Stimulated activated effector memory CD8-positive, alpha-beta T cell treated with anti-CD3 and anti-CD28 coated beads, Interleukin-12 subunit alpha, Interleukin-12 subunit beta, amount 100 ng/mL, for 72 hours (primary cell): ENCODE measurements around the gene MRC1.

Experiments used
- ATAC-seq: fragments of 150-1000 bp; cut with Tn5 transposase; 2 replicates; pipeline ENCODE4 v1.10.0; 2021
- DNase-seq, 2 donors: peaks; one replicate each; pipeline ENCODE4 v3.0.0; 2021 to 2022; ENCODE audit warnings: low spot score in 2 of 2
- H3K27ac Mint-ChIP-seq: one replicate; pipeline ENCODE4 v1.8.0; 2022; ENCODE audit warnings: mild to moderate bottlenecking, mixed read lengths
- H3K36me3 Mint-ChIP-seq: one replicate; pipeline ENCODE4 v1.8.0; 2022; ENCODE audit warnings: mild to moderate bottlenecking, mixed read lengths
- H3K4me1 Mint-ChIP-seq: one replicate; pipeline ENCODE4 v1.8.0; 2022; ENCODE audit warnings: mixed read lengths
- H3K4me3 Mint-ChIP-seq: one replicate; pipeline ENCODE4 v1.8.0; 2022; ENCODE audit warnings: mild to moderate bottlenecking, mixed read lengths
- H3K9me3 Mint-ChIP-seq: one replicate; pipeline ENCODE4 v1.8.0; 2022; ENCODE audit warnings: mixed read lengths

The MRC1 gene

DNA sequence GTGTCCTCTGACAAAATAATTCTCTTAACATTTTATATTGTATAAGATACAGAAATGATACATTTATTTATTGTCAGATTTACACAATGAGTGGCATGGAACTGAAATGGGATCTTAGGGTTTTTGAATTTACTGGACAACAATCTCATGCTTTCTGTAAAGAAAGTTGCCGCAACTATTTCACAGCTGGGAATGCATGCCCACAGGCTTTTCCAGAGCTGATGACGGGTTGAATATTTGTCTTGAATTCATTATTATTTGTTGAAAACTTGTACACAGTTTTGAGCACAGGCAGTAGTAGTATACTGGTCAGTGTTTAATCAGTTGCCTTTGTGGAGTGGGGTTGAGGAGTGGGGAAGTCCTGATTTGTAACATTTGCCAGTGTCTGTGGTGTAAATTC is 20.5 kb upstream of the MRC1 start:
- H3K4me3 Mint-ChIP-seq, result no peak overlapping the region

DNA sequence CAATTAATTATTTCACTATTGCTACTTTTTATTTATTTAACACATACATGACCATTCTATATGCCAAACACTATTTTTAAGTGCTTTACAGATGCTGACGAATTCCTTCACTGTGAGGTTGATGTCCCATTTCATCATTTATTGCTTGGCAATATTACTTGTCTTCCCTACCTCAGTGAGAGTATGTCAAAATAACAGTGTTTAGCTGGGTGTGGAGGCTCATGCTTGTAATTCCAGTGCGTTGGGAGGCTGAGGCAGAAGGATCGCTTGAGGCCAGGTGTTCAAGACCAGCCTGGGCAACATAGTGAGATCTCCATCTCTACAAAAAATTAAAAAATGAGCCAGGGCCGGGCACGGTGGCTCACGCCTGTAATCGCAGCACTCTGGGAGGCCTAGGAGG is 19.8 kb upstream of the MRC1 start:
- Mint-ChIP-seq H3K4me1 (no peaks in the 10 kb centered on the region), H3K36me3 (no peaks in the 10 kb centered on the region), H3K9me3 (no peaks in the 10 kb centered on the region), H3K27ac (no peak overlapping the region), H3K4me3 (no peak overlapping the region)
- ATAC-seq (no peak), DNase-seq (no peak)

More for the DNA sequence above, 20.5 kb upstream of the MRC1 start:
- ATAC-seq (peak; percentile 8), DNase-seq (no peak)
- H3K9me3 Mint-ChIP-seq, result no peaks in the 10 kb centered on the region
- no peak overlapping the region for H3K27ac Mint-ChIP-seq
- no peaks in the 10 kb centered on the region for H3K36me3 Mint-ChIP-seq
- no peaks in the 10 kb centered on the region for H3K4me1 Mint-ChIP-seq

DNA sequence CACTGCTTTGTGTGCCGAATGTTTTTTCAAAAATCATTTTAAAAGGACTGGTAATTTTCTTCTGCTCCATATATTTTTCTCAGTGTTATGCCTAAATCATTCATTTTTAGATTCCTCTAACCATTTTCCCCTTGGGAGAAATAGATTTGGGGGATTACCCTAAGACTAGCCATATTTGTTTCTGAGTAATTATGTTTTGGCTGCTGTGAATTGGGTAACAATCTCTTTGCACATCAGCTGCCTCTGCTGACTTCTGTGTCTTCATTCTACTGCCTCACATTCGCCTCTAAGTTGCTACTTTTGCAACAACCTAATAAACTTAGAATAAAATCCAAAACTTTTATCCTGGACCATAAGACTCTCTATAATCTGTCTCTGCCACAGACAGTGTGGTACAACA is 18.5 kb upstream of the MRC1 start:
- Mint-ChIP-seq H3K9me3 (no peaks in the 10 kb centered on the region), H3K4me3 (no peak overlapping the region), H3K4me1 (no peaks in the 10 kb centered on the region), H3K27ac (no peak overlapping the region), H3K36me3 (no peaks in the 10 kb centered on the region)
- ATAC-seq, result no peak
- DNase-seq, result no peak

DNA sequence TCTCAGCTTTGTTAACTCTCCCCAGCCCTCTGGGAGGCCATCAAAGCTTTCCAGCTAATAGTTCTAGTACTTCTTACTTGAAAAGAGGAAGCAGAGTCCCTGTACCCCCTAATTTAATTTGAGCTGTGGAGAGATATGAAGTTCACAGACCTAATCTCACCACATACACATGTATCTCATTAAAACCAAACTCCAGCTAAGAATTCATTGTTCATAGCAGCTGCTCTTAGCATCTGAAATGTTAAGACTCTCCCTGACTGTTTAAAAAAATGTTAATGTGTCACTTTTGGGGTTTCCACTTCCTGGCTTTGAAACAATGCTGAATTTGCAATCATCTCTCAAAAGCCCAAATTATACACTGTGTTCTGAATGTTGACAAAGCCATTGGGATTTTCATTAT is 16.2 kb upstream of the MRC1 start:
- H3K4me3 Mint-ChIP-seq, result no peak overlapping the region
- no peak overlapping the region for H3K27ac Mint-ChIP-seq
- no peaks in the 10 kb centered on the region for H3K36me3 Mint-ChIP-seq
- H3K4me1 Mint-ChIP-seq, result no peaks in the 10 kb centered on the region
- ATAC-seq, result no peak
- no peak for DNase-seq
- no peaks in the 10 kb centered on the region for H3K9me3 Mint-ChIP-seq

DNA sequence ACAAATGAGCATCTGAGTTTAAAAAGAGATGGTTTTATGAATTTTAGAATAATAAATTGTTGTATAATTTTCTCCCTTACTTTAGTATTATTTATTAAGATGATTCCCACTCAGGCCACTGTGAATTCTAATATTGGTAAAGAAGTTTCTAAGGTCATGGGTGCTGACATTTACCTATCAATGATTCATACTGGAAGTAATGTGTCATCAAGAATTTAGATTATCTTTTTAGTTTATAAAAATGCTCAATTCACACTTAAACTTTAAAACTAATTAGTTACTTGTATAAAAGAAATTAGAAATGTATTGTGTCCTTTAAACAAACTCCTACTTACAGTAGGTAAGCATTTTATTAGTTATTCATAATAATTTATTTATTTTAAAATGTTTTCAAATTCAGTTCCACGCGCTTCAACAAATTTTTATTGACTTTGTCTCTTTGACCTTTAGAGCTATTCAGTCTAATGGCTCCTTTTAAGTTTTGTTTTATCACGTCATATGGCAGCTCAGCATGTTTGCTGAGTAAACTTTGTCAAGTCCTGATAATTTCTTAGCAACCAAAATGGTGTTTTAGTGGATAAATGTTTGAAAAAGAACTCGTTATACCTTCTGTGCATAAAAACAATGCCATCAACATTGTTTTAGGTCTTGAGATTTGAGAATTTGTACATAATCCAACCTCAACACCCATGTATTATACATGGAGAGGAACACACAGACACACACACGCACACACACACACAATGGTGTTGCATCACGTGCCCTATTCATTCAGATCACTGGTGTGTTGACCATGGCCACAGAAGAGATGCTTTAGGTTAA is 15.1 kb upstream of the MRC1 start:
- Mint-ChIP-seq H3K4me1 (no peaks in the 10 kb centered on the region), H3K4me3 (no peak overlapping the region), H3K9me3 (no peaks in the 10 kb centered on the region), H3K27ac (no peak overlapping the region), H3K36me3 (no peaks in the 10 kb centered on the region)
- no peak for ATAC-seq
- DNase-seq, result no peak

DNA sequence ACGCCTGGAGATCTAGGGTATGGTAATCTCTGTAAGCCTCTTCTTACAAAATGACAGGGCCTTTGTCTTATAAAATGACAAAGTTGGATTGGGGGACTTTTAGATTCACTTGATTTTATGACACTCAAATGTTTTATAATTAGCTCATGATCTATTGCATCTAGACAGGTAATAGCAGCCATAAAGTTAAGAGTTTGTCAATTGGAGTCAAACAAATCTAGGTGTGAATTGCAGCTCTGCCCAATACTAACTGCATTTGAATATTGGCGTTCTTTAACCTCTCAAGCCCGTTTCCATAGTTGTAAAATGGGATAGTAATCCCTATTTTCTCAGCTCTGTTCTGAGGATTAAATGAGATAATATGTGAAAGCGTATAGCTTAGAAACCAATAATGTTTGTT is 14.1 kb upstream of the MRC1 start:
- Mint-ChIP-seq H3K27ac (no peak overlapping the region), H3K9me3 (no peaks in the 10 kb centered on the region), H3K36me3 (no peaks in the 10 kb centered on the region), H3K4me3 (no peak overlapping the region), H3K4me1 (no peaks in the 10 kb centered on the region)
- ATAC-seq, result no peak
- DNase-seq, result no peak

DNA sequence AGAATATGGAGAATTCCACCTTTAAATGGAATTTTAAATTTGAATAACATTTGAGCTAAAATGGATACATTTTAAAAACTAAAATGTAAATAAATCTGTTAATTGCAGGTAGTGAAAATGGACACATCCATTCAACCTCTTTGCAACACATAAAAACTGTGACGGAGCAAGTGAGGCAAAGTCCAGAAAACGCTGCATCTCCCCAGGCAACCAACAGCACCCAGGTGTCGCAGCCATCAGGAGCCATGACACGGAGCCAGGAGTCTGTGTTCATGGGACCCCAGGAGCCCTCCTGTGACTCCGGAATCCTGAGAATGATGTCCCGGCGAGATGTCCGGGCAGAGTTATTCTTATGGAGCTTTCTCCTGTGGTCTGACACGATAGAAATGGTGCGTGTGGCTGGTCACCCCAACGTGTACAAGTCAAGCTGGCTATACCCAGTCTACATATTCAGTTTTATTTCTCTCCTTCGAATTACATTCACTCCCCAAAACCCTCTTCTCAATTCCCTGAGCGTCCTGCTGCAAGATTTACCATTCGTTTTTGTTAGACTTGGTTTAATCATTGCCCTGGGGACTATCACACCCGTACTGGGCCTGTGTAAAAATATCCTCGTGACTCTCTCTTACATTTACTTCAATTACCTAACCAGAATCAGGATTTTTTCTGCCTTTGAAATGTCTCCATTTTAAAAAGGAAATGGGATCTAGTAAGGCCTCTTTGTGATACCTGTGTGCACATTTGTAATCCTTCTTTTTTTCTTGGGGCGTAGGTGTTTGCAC is 13.1 kb upstream of the MRC1 start:
- H3K27ac Mint-ChIP-seq, result no peak overlapping the region
- no peaks in the 10 kb centered on the region for H3K36me3 Mint-ChIP-seq
- H3K4me3 Mint-ChIP-seq, result no peak overlapping the region
- ATAC-seq (no peak), DNase-seq (no peak)
- no peaks in the 10 kb centered on the region for H3K4me1 Mint-ChIP-seq
- no peaks in the 10 kb centered on the region for H3K9me3 Mint-ChIP-seq

DNA sequence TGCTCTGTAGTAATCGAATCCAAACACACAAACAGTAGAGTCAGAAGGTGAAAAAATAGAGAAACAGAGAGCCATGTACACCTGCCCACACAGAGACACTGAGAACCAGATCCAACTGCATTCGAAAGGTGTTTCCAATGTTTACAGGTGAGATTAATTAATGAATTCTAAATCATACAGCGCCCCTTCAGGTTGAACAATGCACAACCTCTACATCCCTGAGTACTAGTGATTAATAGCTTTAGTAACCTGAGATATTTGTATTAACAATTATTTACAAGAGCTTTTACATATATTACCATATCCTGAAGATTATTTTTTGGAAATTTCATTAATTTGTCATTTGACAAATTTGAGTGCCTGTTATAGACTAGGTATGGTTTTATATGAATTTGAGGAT is 7.6 kb upstream of the MRC1 start:
- H3K9me3 Mint-ChIP-seq, result no peaks in the 10 kb centered on the region
- peaks cover 7% of the 10 kb centered on the region for H3K4me1 Mint-ChIP-seq
- no peak overlapping the region for H3K27ac Mint-ChIP-seq
- ATAC-seq, result no peak
- no peaks in the 10 kb centered on the region for H3K36me3 Mint-ChIP-seq
- DNase-seq, result no peak
- no peak overlapping the region for H3K4me3 Mint-ChIP-seq

DNA sequence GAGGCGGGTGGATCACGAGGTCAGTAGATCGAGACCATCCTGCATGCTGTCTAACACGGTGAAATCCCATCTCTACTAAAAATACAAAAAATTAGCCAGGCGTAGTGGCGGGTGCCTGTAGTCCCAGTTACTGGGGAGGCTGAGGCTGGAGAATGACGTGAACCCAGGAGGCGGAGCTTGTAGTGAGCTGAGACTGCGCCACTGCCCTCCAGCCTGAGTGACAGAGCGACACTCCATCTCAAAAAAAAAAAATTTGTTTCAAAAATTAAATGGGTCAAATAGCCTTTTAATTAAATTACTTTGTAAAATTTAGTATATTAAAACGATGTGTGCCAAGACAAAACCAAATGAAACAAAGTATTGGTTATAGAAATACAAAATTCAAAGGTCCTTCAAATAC is 6.8 kb upstream of the MRC1 start:
- no peak overlapping the region for H3K27ac Mint-ChIP-seq
- no peaks in the 10 kb centered on the region for H3K9me3 Mint-ChIP-seq
- H3K4me3 Mint-ChIP-seq, result no peak overlapping the region
- ATAC-seq (no peak), DNase-seq (no peak)
- no peaks in the 10 kb centered on the region for H3K36me3 Mint-ChIP-seq
- H3K4me1 Mint-ChIP-seq, result peaks cover 7% of the 10 kb centered on the region

DNA sequence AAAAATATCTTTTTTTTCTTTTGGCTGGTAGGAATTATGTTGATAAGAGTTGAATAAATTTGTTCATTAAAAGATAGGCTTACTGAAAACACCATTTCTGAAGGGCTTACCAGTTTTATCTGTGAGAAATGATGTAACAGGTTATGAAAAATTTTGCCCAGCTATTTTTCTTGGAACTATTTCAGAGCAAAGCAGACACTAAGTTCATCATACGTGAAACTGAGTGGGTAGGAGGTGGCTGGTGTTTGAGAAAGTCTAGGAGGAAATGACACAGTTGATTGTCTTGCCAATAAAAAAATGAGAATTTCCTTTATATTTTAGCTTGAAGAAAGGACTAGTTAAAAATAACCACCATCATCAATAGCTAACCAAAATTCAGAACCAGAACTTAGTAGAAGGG is 6.2 kb upstream of the MRC1 start:
- H3K27ac Mint-ChIP-seq, result no peak overlapping the region
- H3K9me3 Mint-ChIP-seq, result no peaks in the 10 kb centered on the region
- H3K4me3 Mint-ChIP-seq, result no peak overlapping the region
- DNase-seq (no peak), ATAC-seq (peak; percentile 72)
- no peaks in the 10 kb centered on the region for H3K36me3 Mint-ChIP-seq
- H3K4me1 Mint-ChIP-seq, result peaks cover 7% of the 10 kb centered on the region

DNA sequence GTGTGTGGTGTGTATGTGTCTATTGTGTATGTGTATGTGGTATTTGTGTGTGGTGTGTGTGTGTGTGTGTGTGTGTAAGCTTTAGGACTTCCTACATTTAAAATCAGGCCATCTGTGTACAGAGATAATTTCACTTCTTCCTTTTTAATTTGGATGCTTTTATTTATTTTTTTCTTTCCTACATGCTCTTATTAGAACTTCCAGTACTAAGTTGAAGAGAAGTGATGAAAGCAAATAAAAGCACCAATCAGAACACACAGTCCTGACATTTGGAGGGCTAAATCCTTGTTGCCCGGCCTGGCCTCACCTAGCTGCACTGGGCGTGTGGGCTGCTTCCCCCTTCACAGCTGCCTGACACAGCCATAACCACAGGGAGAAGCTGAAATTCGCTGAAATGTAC is 3.8 kb upstream of the MRC1 start:
- Mint-ChIP-seq H3K4me1 (peaks cover 14% of the 10 kb centered on the region), H3K27ac (no peak overlapping the region), H3K9me3 (no peaks in the 10 kb centered on the region), H3K4me3 (no peak overlapping the region), H3K36me3 (no peaks in the 10 kb centered on the region)
- ATAC-seq (no peak), DNase-seq (no peak)

DNA sequence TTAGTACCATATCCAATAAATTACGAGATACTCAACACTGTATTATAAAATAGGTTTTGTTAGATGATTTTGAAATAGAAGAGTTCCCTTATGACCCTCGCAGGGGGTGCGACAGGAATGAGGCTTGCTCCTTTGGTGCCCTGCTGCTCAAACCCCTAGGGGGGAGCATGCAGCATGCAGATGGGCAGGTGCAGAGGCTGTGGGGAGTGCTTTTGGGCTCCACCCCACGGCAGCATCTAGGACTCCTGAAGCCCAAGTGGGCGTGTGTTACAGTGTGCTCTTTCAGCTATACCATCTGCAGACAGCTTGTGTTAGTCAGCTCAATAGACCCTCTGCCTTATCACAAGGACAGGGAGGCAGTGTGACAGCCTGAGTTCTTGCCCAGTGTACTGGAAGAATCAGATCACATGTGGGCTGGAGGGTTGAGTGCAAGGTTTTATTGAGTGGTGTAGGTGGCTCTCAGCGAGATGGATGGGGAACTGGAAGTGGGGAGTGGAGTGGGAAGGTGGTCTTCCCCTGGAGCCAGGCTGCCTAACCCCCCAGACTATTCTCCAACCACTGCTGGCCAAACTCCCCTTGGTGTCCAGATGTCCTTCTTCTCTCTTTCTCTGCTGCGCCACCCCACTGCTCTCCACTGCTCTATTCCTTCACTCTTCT is 3.1 kb upstream of the MRC1 start:
- no peaks in the 10 kb centered on the region for H3K9me3 Mint-ChIP-seq
- DNase-seq (no peak), ATAC-seq (peak; percentile 78)
- H3K27ac Mint-ChIP-seq, result no peak overlapping the region
- H3K4me1 Mint-ChIP-seq, result peaks cover 14% of the 10 kb centered on the region
- H3K4me3 Mint-ChIP-seq, result no peak overlapping the region
- no peaks in the 10 kb centered on the region for H3K36me3 Mint-ChIP-seq

DNA sequence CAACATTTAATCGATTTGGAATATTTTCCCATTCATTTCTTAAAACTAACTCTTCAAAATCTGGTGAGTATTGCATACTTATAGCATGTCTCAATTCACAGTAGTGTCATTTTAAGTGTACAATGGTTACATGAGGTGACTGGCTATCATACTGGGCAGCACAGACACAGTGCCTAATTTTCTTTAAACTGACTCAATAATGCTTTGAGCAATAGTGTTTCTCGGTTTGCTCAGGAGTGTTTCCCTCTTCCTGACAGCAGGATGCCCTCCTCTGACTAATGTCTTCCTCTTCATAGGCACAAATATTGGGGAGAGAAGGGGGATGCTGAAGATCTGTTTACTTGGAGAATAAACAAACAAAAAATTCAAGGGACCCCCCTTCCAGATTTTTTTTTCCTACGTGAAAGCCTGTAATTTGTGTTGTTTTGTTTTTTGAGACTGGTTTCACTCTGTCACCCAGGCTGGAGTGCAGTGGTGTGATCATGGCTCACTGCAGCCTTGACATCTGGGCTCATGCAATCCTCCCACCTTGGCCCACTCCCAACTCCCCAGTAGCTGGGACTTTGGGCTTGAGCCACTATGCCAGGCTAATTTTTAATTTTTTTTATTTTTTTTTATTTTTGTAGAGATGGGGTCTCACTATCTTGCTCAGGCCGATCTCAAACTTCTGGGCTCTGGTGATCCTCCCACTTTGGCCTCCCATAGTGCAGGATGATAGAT is 2.2 kb downstream of the MRC1 start:
- ATAC-seq (no peak), DNase-seq (no peak)
- H3K4me3 Mint-ChIP-seq, result no peak overlapping the region
- H3K27ac Mint-ChIP-seq, result no peak overlapping the region
- no peaks in the 10 kb centered on the region for H3K36me3 Mint-ChIP-seq
- no peaks in the 10 kb centered on the region for H3K9me3 Mint-ChIP-seq
- H3K4me1 Mint-ChIP-seq, result peaks cover 7% of the 10 kb centered on the region

DNA sequence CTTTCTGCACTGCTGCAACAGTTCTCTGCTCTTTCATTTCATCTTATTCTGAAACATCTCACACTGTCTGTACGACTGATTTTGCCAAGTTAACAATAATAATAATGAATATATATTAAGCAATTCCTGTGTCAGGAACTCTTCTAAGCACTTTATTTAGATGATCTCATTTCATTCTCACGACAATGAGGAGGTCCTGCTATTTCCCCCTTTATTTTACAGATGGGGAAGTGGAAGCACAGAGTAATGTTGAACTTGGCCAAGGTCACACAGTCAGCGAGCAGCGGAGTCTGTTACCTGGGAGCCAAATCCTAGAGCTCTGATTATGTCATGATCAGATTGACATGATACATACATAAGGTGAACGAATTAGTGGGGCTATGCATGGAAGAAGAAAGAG is 5.8 kb downstream of the MRC1 start:
- DNase-seq, result no peak
- H3K36me3 Mint-ChIP-seq, result no peaks in the 10 kb centered on the region
- no peak overlapping the region for H3K4me3 Mint-ChIP-seq
- H3K9me3 Mint-ChIP-seq, result no peaks in the 10 kb centered on the region
- no peak for ATAC-seq
- H3K27ac Mint-ChIP-seq, result no peak overlapping the region
- H3K4me1 Mint-ChIP-seq, result peaks cover under 1% of the 10 kb centered on the region

DNA sequence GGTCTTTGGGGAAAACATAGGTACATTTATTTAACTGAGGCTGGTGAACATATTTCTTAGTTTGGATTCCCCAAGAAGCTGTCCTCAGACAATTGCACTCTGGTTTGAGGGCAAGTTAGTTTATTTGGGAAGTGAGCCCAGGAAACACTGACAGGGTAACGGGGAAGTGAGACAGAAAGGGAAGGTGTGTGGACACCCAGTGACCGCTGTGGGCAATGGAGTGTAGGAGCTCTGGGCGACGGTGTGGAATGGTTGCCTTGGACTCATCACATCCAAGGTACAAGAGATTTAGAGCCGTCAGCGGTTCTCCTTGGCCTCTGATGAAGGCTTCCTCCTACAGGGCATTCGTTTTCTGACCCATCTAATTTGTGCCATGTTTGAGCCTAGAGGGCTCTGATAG is 7.1 kb downstream of the MRC1 start:
- Mint-ChIP-seq H3K36me3 (no peaks in the 10 kb centered on the region), H3K27ac (no peak overlapping the region), H3K9me3 (no peaks in the 10 kb centered on the region), H3K4me1 (no peaks in the 10 kb centered on the region), H3K4me3 (no peak overlapping the region)
- no peak for DNase-seq
- no peak for ATAC-seq
